Activated B cell treated with CpG ODN at 0.5 μM for 24 hours (primary cell): ENCODE results near the gene ENO2. TPM values are rescaled to one million over a fixed set of nuclear protein-coding genes. Genes with fewer than 3 reads are reported as not detected.
"Not testable (repeated sequence)": the region's sequence is repeated elsewhere in the genome, so short reads cannot be mapped to it uniquely, and the experiment has no call there.

Experiments used
- ATAC-seq: fragments of 200-7000 bp; cut with Tn5 transposase; one replicate; pipeline ENCODE4 v1.10.0; 2021; ENCODE audit warnings: low read depth, mild to moderate bottlenecking, moderate library complexity
- CTCF ChIA-PET: fragments of 350-600 bp; sonication (Branson Sonifier 250); formaldehyde crosslinking; loops from one replicate; lab custom pipeline; 2021; ENCODE audit warnings: antibody characterized with exemption; lab: Charles Lee
- POLR2A ChIA-PET: fragments of 350-600 bp; sonication (Branson Sonifier 250); formaldehyde crosslinking; loops from one replicate; lab custom pipeline; 2021; ENCODE audit warnings: antibody characterized with exemption; lab: Charles Lee
- DNase-seq: peaks from one replicate; pipeline ENCODE4 v3.0.0; 2022
- H3K27ac Mint-ChIP-seq: one replicate; pipeline ENCODE4 v1.8.0; 2020; ENCODE audit warnings: mixed read lengths
- H3K27me3 Mint-ChIP-seq: one replicate; pipeline ENCODE4 v1.8.0; 2021; ENCODE audit warnings: mixed read lengths
- H3K36me3 Mint-ChIP-seq: one replicate; pipeline ENCODE4 v1.8.0; 2021; ENCODE audit warnings: low read depth, mixed read lengths
- H3K4me1 Mint-ChIP-seq: one replicate; pipeline ENCODE4 v1.8.0; 2021; ENCODE audit warnings: mixed read lengths
- H3K4me3 Mint-ChIP-seq: one replicate; pipeline ENCODE4 v1.8.0; 2020; ENCODE audit warnings: mild to moderate bottlenecking, mixed read lengths
- H3K9me3 Mint-ChIP-seq: one replicate; pipeline ENCODE4 v1.8.0; 2020; ENCODE audit warnings: mixed read lengths
- CTCF ChIP-seq: fragments of 200-600 bp; IDR thresholded peaks from one replicate; pipeline ENCODE4 v1.8.0; 2022; ENCODE audit warnings: antibody characterized with exemption, mild to moderate bottlenecking
- intact Hi-C: fragments of 100-400 bp; cut with micrococcal nuclease; formaldehyde crosslinking; loops from one replicate; pipeline ENCODE4 v1.15.1; 2024
- total RNA-seq: library from RNA; stranded (reverse); gene quantifications from 2 replicates; pipeline ENCODE4 v1.2.3, GENCODE V29; 2022

Gene ENO2
- total RNA-seq, 1 donor from 2014 or later, result 31.0 TPM

GRCh38 chr12:6903722-6904121, 10.7 kb upstream of the ENO2 start:
- no peak overlapping the region for H3K4me3 Mint-ChIP-seq
- no peak for DNase-seq
- no peak for TF ChIP-seq CTCF
- H3K27me3 Mint-ChIP-seq, result no peaks in the 10 kb centered on the region
- H3K9me3 Mint-ChIP-seq, result no peaks in the 10 kb centered on the region
- no peaks in the 10 kb centered on the region for H3K36me3 Mint-ChIP-seq
- peaks cover 8% of the 10 kb centered on the region for H3K4me1 Mint-ChIP-seq
- ATAC-seq, result no peak
- POLR2A ChIA-PET, result interaction anchor here (0.6 to 3.3 kb wide), 2 partner anchors 12 to 1027 kb away, joined by 5 to 19 read pairs; no protein-coding TSS in a partner anchor
- CTCF ChIA-PET, result interaction anchor here (2.2 kb wide), 1 partner anchor 31 kb away, joined by 7 read pairs; the partner anchor contains the start of gene SPSB2
- intact Hi-C loops, result loop anchor here (1.0 kb wide), 6 partner anchors 11 to 286 kb away; partner anchors contain the start of genes ENO2, PEX5, SPSB2 and USP5
- no peak overlapping the region for H3K27ac Mint-ChIP-seq

DNA sequence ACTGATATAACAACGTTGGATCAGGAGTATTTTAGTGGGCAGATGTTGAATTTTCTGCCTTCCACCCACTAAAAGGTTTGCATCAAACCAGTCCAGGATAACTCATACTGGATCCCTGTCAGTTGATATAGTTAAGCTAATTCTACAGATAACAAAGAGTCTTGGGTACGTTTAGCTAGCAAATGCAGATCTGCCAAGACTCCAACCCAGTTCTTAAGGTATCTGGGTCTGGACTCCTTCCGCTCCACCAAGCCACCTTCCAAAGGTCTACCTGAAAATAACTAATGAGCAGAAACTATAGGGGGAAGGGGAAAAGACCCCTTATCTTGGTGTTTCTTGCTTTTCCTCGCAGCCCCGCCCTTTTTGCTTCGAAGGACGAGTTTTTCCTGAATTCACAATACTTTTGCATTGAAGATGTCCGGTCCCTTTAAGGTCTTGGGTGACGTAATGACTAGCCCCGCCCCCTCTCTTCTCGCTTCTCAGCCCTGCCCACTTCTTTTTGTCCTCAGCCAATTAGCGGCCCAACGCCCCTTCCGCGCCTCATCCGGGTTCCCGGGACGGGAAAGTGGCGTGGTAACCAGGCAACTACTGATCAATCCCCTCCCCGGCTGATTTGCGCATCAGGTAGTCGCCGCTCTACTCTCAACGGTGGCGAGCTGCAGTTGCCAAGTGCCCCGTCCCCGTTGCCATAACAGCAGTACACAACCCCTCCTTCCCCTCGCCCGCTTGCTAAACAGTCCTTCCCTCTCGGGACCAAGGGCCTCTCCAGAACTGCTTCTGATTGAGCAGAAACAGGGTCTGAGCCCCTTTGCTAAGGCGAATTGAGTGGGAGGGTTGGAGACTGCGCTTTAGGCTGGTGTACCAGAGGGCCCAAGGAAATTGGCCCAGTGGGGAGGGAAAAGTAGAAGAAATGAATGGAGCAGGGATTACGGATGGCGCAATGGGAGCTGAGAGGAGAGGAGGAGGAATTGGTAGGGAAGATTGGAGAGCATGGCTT, 9.8 kb upstream of the ENO2 start, which contains the start of gene LRRC23:
TSS of gene LRRC23 (plus strand) at position 543 of the 997 bp plus-strand sequence. CDS start 812 bp downstream, outside the sequence.
- no peak for TF ChIP-seq CTCF
- ChIA-PET CTCF (interaction anchor here (0.7 to 2.2 kb wide), 4 partner anchors 10 to 32 kb away, joined by 3 to 7 read pairs (median 3); partner anchors contain the start of genes ENO2 and SPSB2), POLR2A (interaction anchor here (0.6 to 3.3 kb wide), 8 partner anchors 10 to 1026 kb away, joined by 5 to 19 read pairs (median 7); partner anchors contain the start of genes ATN1, ENO2, MLF2 and SPSB2)
- Mint-ChIP-seq H3K27me3 (no peaks in the 10 kb centered on the region), H3K4me3 (no peak within 1 kb of the TSS), H3K4me1 (peaks cover 6% of the 10 kb centered on the region), H3K9me3 (no peaks in the 10 kb centered on the region), H3K36me3 (no peaks in the 10 kb centered on the region), H3K27ac (no peak within 1 kb of the TSS)
- peak; percentile 87 for DNase-seq
- intact Hi-C loops, result loop anchor here (1.0 kb wide), 6 partner anchors 10 to 285 kb away; partner anchors contain the start of genes ENO2, PEX5, SPSB2 and USP5
- peak; percentile 98 for ATAC-seq

- Mint-ChIP-seq H3K9me3 (no peaks in the 10 kb centered on the region), H3K27me3 (no peaks in the 10 kb centered on the region), H3K36me3 (no peaks in the 10 kb centered on the region), H3K27ac (no peak overlapping the region), H3K4me1 (no peaks in the 10 kb centered on the region), H3K4me3 (no peak overlapping the region)
- ATAC-seq (no peak), DNase-seq (no peak)
- POLR2A ChIA-PET, result interaction anchor here (1.2 to 3.3 kb wide), 7 partner anchors 9 to 152 kb away, joined by 5 to 19 read pairs (median 7); partner anchors contain the start of genes ATN1, ENO2, MLF2 and SPSB2
- no peak for TF ChIP-seq CTCF
- intact Hi-C loops, result no loop called here
- CTCF ChIA-PET, result interaction anchor here (0.6 to 2.2 kb wide), 6 partner anchors 9 to 36 kb away, joined by 3 to 7 read pairs (median 3); partner anchors contain the start of genes ENO2 and SPSB2
Measured at GRCh38 chr12:6905414-6906040, 8.9 kb upstream of the ENO2 start.

- H3K4me1 Mint-ChIP-seq, DNase-seq, H3K27ac Mint-ChIP-seq, H3K27me3 Mint-ChIP-seq, H3K4me3 Mint-ChIP-seq, H3K36me3 Mint-ChIP-seq, H3K9me3 Mint-ChIP-seq, intact Hi-C loops, ATAC-seq: not testable (repeated sequence)
- ChIA-PET POLR2A (interaction anchor here (0.6 to 2.3 kb wide), 7 partner anchors 10 to 60 kb away, joined by 3 to 14 read pairs (median 4); partner anchors contain the start of genes C12orf57 and RNU7-1), CTCF (interaction anchor here (1.5 kb wide), 1 partner anchor 36 kb away, joined by 8 read pairs; the partner anchor contains the start of gene SPSB2)
Measured at GRCh38 chr12:6908141-6908540, 6.2 kb upstream of the ENO2 start.
